G401 (cell line): ENCODE data around the gene MRPL19. TPM values are rescaled to one million over a fixed set of nuclear protein-coding genes. Genes with fewer than 3 reads are reported as not detected.
"Not testable (repeated sequence)": the region's sequence is repeated elsewhere in the genome, so short reads cannot be mapped to it uniquely, and the experiment has no call there.

ENCODE experiments used
- DNase-seq: peaks from one replicate; pipeline ENCODE4 v3.0.0-alpha.2; 2015; ENCODE audit warnings: low spot score
- in situ Hi-C: cut with HindIII; loops from 2 replicates; pipeline ENCODE4 v1.10.0; 2016; ENCODE audit warnings: low sequenced_read_pairs, mixed read lengths
- total RNA-seq: library from RNA; depleted of rRNA; stranded (reverse); fragments of >200 nt; shearing (Covaris generic); gene quantifications from 2 replicates; pipeline ENCODE4 v1.2.3, GENCODE V29; 2014

MRPL19 gene
- total RNA-seq, 1 experiment from 2014 or later: 117 TPM

- in situ Hi-C loops: no loop called here
- no peak for DNase-seq
Observed at GRCh38 chr2:75654012-75654411, 7.4 kb downstream of the MRPL19 start.

- DNase-seq: peak; percentile 58
- in situ Hi-C loops: no loop called here
Observed at GRCh38 chr2:75655861-75656260, 9.3 kb downstream of the MRPL19 start.

GRCh38 chr2:75656563-75656962 is 10.0 kb downstream of the MRPL19 start:
- DNase-seq: no peak
- in situ Hi-C loops: no loop called here

- in situ Hi-C loops: no loop called here
- DNase-seq: no peak
Observed at GRCh38 chr2:75657798-75658197, 11.2 kb downstream of the MRPL19 start.

- no peak for DNase-seq
- in situ Hi-C loops: no loop called here
Observed at GRCh38 chr2:75666911-75667310, 20.3 kb downstream of the MRPL19 start.

- no peak for DNase-seq
- in situ Hi-C loops: no loop called here
Observed at GRCh38 chr2:75667884-75668283, 21.3 kb downstream of the MRPL19 start.

GRCh38 chr2:75675423-75675822 is 28.8 kb downstream of the MRPL19 start:
- in situ Hi-C loops, DNase-seq: not testable (repeated sequence)

GRCh38 chr2:75675908-75676307 is 29.3 kb downstream of the MRPL19 start:
- DNase-seq: no peak
- in situ Hi-C loops: no loop called here

- in situ Hi-C loops: no loop called here
- DNase-seq: no peak
Observed at GRCh38 chr2:75676464-75676863, 29.9 kb downstream of the MRPL19 start.

- in situ Hi-C loops: no loop called here
- DNase-seq: no peak
Observed at GRCh38 chr2:75679556-75679955, 33.0 kb downstream of the MRPL19 start.

- in situ Hi-C loops: no loop called here
- no peak for DNase-seq
Observed at GRCh38 chr2:75680402-75680801, 33.8 kb downstream of the MRPL19 start.

GRCh38 chr2:75683430-75683829 is 36.8 kb downstream of the MRPL19 start:
- in situ Hi-C loops: not testable (repeated sequence)

GRCh38 chr2:75688196-75688595 is 41.6 kb downstream of the MRPL19 start:
- DNase-seq: no peak
- in situ Hi-C loops: no loop called here

More at GRCh38 chr2:75683430-75683829, 36.8 kb downstream of the MRPL19 start:
- not testable (repeated sequence) for DNase-seq

GRCh38 chr2:75698918-75699317 is 52.3 kb downstream of the MRPL19 start:
- no peak for DNase-seq
- in situ Hi-C loops: no loop called here

- DNase-seq: no peak
- in situ Hi-C loops: no loop called here
Observed at GRCh38 chr2:75702593-75702992, 56.0 kb downstream of the MRPL19 start.

- in situ Hi-C loops: no loop called here
- no peak for DNase-seq
Observed at GRCh38 chr2:75703589-75704287, 57.2 kb downstream of the MRPL19 start.

- in situ Hi-C loops: no loop called here
- no peak for DNase-seq
Observed at GRCh38 chr2:75705921-75706320, 59.3 kb downstream of the MRPL19 start.

GRCh38 chr2:75707901-75708300 is 61.3 kb downstream of the MRPL19 start:
- in situ Hi-C loops: no loop called here
- no peak for DNase-seq

- in situ Hi-C loops: no loop called here
- DNase-seq: peak; percentile 11
Observed at GRCh38 chr2:75709297-75709696, 62.7 kb downstream of the MRPL19 start.

GRCh38 chr2:75710220-75710576 is 63.6 kb downstream of the MRPL19 start:
- peak; percentile 48 for DNase-seq
- in situ Hi-C loops: no loop called here

- in situ Hi-C loops: no loop called here
- DNase-seq: peak; percentile 89
Observed at GRCh38 chr2:75710577-75711253, 64.1 kb downstream of the MRPL19 start, which contains the start of gene GCFC2. Gene GCFC2, minus strand, starts transcription at chr2:75710915. Its CDS starts 60 bp downstream, at chr2:75710855.
